DMS 273 (cell line): ENCODE results near the gene ISL1.

ENCODE experiments used
- DNase-seq: peaks from one replicate; lab custom pipeline; 2025; ENCODE audit not compliant: unreplicated experiment; lab: John Stamatoyannopoulos, UW

ISL1 gene

GRCh38 chr5:51386916-51387883 is 4.0 kb downstream of the ISL1 start:
- no peak for DNase-seq

GRCh38 chr5:51387884-51388275 is 4.6 kb downstream of the ISL1 start:
- no peak for DNase-seq

- DNase-seq, result no peak
Observed at GRCh38 chr5:51388488-51389287, 5.4 kb downstream of the ISL1 start.

- DNase-seq, result no peak
Observed at GRCh38 chr5:51389288-51389576, 6.0 kb downstream of the ISL1 start.

GRCh38 chr5:51389577-51390463 is 6.6 kb downstream of the ISL1 start:
- no peak for DNase-seq

GRCh38 chr5:51391175-51391574 is 7.9 kb downstream of the ISL1 start:
- no peak for DNase-seq

GRCh38 chr5:51392689-51393199 is 9.5 kb downstream of the ISL1 start:
- DNase-seq, result no peak

- no peak for DNase-seq
Observed at GRCh38 chr5:51394609-51395008, 11.4 kb downstream of the ISL1 start.

GRCh38 chr5:51395245-51395644 is 12.0 kb downstream of the ISL1 start:
- no peak for DNase-seq

- no peak for DNase-seq
Observed at GRCh38 chr5:51395666-51396356, 12.6 kb downstream of the ISL1 start.

GRCh38 chr5:51396797-51397196 is 13.5 kb downstream of the ISL1 start:
- no peak for DNase-seq

GRCh38 chr5:51397996-51398395 is 14.7 kb downstream of the ISL1 start:
- DNase-seq, result no peak

GRCh38 chr5:51398875-51399642 is 15.8 kb downstream of the ISL1 start:
- no peak for DNase-seq

GRCh38 chr5:51399643-51400006 is 16.4 kb downstream of the ISL1 start:
- no peak for DNase-seq

GRCh38 chr5:51404255-51404654 is 21.0 kb downstream of the ISL1 start:
- no peak for DNase-seq

- DNase-seq, result no peak
Observed at GRCh38 chr5:51411921-51412325, 28.7 kb downstream of the ISL1 start.

- DNase-seq, result no peak
Observed at GRCh38 chr5:51414516-51414915, 31.3 kb downstream of the ISL1 start.

- no peak for DNase-seq
Observed at GRCh38 chr5:51416149-51416548, 32.9 kb downstream of the ISL1 start.

- DNase-seq, result no peak
Observed at GRCh38 chr5:51433052-51433710, 49.9 kb downstream of the ISL1 start.
